ENCODE results near the gene MAP2K3.
"Not testable (repeated sequence)": the region's sequence is repeated elsewhere in the genome, so short reads cannot be mapped to it uniquely, and the experiment has no call there.

Gene MAP2K3

GRCh38 chr17:21310061-21310765, 25.7 kb downstream of the MAP2K3 start:
- DNase-seq (ENCODE audit: low spot score) = not testable (repeated sequence)

DNA sequence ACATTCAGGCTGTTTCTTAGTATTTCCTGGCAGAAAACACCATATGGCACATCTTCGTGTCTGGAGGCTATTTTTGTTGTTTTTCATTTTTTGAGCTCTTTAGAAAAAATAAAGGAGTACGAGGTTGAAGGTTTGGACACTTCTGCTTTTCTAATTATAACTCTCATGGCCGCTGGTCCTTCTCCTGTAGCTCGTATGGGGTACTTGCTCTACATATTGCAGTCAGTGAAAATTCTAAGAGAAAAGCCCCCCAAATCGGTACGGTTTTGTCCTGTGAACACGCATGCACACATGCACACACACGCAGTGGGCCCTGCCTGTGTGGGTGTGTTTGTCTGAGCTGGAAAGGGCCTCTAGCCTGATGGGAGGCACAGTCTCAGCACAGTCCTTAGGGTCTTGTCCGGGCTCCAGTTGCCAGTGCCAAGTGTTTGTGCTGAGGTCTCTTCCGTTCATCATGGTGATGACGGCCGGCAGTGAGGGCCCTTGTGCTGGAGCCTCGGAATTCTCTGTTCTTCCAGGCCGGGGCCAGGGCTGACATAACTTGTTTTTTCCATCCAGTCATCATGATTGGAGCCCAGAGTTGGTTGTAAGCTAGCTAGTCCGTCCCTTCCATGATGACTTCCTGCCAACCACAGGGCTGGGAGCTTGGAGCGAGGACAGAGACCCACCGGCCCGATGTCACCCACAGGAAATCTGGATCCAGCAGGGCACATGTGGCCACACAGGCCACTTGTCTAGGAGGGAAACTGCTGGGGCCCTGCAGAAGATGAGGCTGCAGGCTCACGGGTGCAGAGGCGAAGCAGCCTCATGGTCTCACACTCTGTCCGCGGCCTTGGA, 26.5 kb downstream of the MAP2K3 start:
- not testable (repeated sequence) for DNase-seq (ENCODE audit: low spot score)

- DNase-seq (ENCODE audit: low spot score) = no peak
Measured at GRCh38 chr17:21313320-21313719, 28.8 kb downstream of the MAP2K3 start.

GRCh38 chr17:21313761-21314160, 29.2 kb downstream of the MAP2K3 start:
- not testable (repeated sequence) for DNase-seq (ENCODE audit: low spot score)

GRCh38 chr17:21314261-21314664, 29.8 kb downstream of the MAP2K3 start:
- DNase-seq (ENCODE audit: low spot score) = not testable (repeated sequence)

DNA sequence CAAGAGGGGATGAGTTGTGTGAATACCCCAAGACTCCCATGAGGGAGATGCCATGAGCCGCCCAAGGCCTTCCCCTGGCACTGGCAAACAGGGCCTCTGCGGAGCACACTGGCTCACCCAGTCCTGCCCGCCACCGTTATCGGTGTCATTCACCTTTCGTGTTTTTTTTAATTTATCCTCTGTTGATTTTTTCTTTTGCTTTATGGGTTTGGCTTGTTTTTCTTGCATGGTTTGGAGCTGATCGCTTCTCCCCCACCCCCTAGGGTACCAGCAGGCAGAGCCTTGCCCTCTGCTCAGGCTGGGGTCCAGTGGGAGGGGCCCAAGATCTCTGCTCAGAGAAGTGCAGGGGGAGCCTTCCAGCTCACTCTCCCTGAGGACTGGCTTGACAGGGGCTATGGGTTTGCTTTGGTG, 30.2 kb downstream of the MAP2K3 start:
- DNase-seq (ENCODE audit: low spot score) = not testable (repeated sequence)

- DNase-seq (ENCODE audit: low spot score) = not testable (repeated sequence)
Measured at GRCh38 chr17:21315246-21316000, 30.9 kb downstream of the MAP2K3 start.

- not testable (repeated sequence) for DNase-seq (ENCODE audit: low spot score)
Measured at GRCh38 chr17:21316212-21316886, 31.8 kb downstream of the MAP2K3 start.

GRCh38 chr17:21316887-21317500, 32.5 kb downstream of the MAP2K3 start:
- peak; percentile 30 for DNase-seq (ENCODE audit: low spot score)

DNA sequence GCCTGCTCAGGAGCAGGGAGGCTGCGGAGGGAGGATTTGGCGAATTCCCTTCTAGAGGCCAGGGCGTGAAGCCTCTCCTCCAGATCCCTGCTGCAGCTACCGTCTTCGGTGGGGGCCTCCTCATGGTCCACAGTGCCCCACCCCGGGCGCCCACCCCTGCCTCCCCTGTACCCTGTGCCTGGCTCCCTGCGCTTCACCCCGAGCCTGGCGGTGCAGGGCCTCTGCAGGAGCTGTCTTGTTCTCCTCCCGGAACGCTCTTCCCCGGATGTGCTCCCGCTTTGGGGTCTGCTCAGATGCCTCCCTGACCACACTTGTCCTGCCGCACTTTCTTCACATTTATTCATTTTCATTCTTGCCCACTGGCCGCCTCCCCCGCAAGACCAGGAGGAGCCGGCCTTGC, 33.3 kb downstream of the MAP2K3 start:
- DNase-seq (ENCODE audit: low spot score) = not testable (repeated sequence)

GRCh38 chr17:21318439-21318838, 33.9 kb downstream of the MAP2K3 start:
- peak; percentile 15 for DNase-seq (ENCODE audit: low spot score)

DNA sequence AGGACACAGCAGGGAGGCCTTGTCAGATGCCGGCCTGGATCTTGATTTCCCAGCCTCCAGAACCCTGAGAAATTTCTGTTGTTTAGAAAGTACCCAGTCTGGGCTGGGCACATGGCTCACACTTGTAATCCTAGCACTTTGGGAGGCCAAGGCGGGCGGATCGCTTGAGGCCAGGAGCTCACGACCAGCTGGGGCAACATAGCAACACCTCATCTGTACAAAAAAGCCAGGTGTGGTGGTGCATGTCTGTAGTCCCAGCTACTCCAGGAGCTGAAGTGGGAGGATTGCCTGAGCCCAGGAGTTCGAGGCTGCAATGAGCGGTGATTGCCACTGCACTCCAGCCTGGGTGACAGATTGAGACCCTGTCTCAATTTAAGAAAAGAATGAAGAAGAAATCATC, 34.3 kb downstream of the MAP2K3 start:
- not testable (repeated sequence) for DNase-seq (ENCODE audit: low spot score)

DNA sequence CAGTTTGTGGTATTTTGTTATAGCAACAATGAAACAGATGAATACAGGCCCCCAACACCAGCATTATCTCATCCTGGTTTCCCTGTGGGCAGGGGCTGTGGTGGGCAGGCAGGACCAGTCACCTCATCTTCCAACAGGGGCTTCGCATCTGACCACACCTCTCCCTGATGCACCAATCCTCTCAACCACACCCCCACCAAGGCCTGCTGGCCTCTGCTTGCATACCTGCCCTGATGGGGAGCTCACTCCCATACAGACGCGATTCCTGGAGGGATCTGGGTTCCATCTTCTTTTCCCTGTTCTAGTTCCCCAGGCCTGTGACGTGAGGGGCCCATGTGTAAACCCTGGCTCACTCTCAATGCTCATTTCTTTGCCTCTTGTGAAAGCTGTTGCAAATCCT, 34.7 kb downstream of the MAP2K3 start:
- not testable (repeated sequence) for DNase-seq (ENCODE audit: low spot score)

DNA sequence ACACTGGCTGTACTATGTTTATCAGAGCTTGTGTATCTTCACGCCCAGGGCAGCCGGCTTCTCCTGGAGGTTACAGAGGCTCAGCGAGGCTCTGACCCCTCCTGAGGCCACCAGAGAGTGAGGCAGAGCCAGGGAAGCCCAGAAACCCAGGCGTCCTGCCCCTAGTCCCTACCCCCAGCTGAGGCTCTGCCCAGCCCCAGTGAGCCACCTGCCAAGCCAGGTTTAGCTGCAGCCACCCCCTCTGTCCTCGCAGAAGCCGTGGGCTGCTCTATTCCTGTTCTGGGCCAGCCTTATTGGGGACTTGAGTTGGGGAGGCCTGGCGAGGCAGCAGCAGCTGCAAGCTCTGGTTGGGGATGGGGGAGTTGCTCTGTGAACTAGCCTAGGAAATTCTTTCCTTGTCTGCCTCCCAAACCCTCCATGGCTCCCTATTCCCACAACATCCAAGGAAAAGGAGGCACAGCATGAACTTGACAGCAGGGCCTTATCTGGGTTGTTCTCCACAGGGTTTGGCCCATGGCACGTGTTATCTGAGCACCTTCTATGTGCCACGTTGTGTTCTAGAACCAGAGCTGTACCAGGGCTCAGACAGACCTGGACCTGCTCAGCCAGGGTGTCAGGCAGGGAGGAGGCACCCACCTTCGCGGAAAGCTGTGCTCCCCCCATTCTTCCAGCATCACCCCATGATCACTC, 35.3 kb downstream of the MAP2K3 start:
- DNase-seq (ENCODE audit: low spot score) = not testable (repeated sequence)

GRCh38 chr17:21320430-21320829, 35.9 kb downstream of the MAP2K3 start:
- DNase-seq (ENCODE audit: low spot score) = not testable (repeated sequence)

- not testable (repeated sequence) for DNase-seq (ENCODE audit: low spot score)
Measured at GRCh38 chr17:21321061-21321460, 36.5 kb downstream of the MAP2K3 start.

DNA sequence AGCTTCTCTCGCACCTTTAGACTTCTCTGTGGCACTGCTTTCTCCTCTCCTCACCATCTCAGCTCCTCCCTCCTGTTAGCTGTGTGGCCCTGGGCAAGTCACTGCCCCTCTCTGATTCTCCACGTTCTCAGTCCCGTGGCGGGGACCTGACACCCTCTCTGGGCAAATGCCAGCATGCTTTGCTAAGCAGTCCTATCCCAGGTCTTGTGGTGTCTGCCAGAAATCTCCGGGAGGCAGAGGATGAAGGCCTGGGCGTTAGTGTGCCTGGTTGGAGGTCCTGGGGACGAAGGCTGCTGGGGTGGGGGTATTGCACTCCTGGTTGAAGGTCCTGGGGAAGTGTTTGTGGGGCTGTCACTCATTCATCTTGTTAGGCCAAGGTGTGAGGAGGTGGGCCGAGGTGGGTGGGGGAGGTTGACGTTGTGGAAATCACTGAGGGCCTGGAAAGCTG, 37.3 kb downstream of the MAP2K3 start:
- DNase-seq (ENCODE audit: low spot score) = not testable (repeated sequence)

- not testable (repeated sequence) for DNase-seq (ENCODE audit: low spot score)
Measured at GRCh38 chr17:21323257-21324111, 39.0 kb downstream of the MAP2K3 start.

GRCh38 chr17:21324741-21325140, 40.2 kb downstream of the MAP2K3 start:
- not testable (repeated sequence) for DNase-seq (ENCODE audit: low spot score)

- DNase-seq (ENCODE audit: low spot score) = not testable (repeated sequence)
Measured at GRCh38 chr17:21327921-21328320, 43.4 kb downstream of the MAP2K3 start.

Data from iPS-NIHi11 (cell line).